Stimulated activated naive CD8-positive, alpha-beta T cell treated with anti-CD3 and anti-CD28 coated beads, Interleukin-15, amount 100 ng/mL, for 72 hours (primary cell): Measurements from ENCODE around the gene POFUT2.

Experiments
- ATAC-seq: fragments of 150-1000 bp; cut with Tn5 transposase; 2 replicates; pipeline ENCODE4 v1.10.0; 2021; ENCODE audit warnings: mild to moderate bottlenecking, moderate library complexity
- DNase-seq, 2 donors: peaks; one replicate each; pipeline ENCODE4 v3.0.0; 2021 to 2022
- H3K27ac Mint-ChIP-seq, 2 donors: one replicate each; pipeline ENCODE4 v1.8.0; 2022; ENCODE audit warnings: mild to moderate bottlenecking in 2 of 2, mixed read lengths in 2 of 2, moderate library complexity in 2 of 2
- H3K27me3 Mint-ChIP-seq: one replicate; pipeline ENCODE4 v1.8.0; 2022; ENCODE audit warnings: mixed read lengths
- H3K4me1 Mint-ChIP-seq: one replicate; pipeline ENCODE4 v1.8.0; 2022; ENCODE audit warnings: mild to moderate bottlenecking, mixed read lengths
- H3K4me3 Mint-ChIP-seq, 2 donors: one replicate each; pipeline ENCODE4 v1.8.0; 2022; ENCODE audit warnings: mild to moderate bottlenecking in 2 of 2, mixed read lengths in 2 of 2, moderate library complexity in 1 of 2
- H3K9me3 Mint-ChIP-seq, 2 donors: one replicate each; pipeline ENCODE4 v1.8.0; 2022; ENCODE audit warnings: mixed read lengths in 2 of 2

POFUT2 gene

GRCh38 chr21:45286671-45287437 is 841 bp downstream of the POFUT2 start:
- DNase-seq = no peak
- H3K27me3 Mint-ChIP-seq = no peaks in the 10 kb centered on the region
- peak overlapping the region in 1 of 2 donors; percentile 63 for H3K27ac Mint-ChIP-seq
- no peaks in the 10 kb centered on the region for H3K9me3 Mint-ChIP-seq
- no peak for ATAC-seq
- H3K4me1 Mint-ChIP-seq = peaks cover 27% of the 10 kb centered on the region
- H3K4me3 Mint-ChIP-seq = peak overlapping the region; percentile 81 to 89

- no peaks in the 10 kb centered on the region for H3K9me3 Mint-ChIP-seq
- ATAC-seq = no peak
- H3K4me1 Mint-ChIP-seq = peaks cover 22% of the 10 kb centered on the region
- H3K27me3 Mint-ChIP-seq = no peaks in the 10 kb centered on the region
- peak overlapping the region; percentile 27 for H3K4me3 Mint-ChIP-seq
- H3K27ac Mint-ChIP-seq = no peak overlapping the region
- no peak for DNase-seq
These were observed 2.3 kb downstream of the POFUT2 start for GRCh38 chr21:45285266-45285931.

- DNase-seq = no peak
These were observed 3.3 kb downstream of the POFUT2 start for GRCh38 chr21:45284456-45284741.

GRCh38 chr21:45283611-45284455 is 3.9 kb downstream of the POFUT2 start:
- DNase-seq (no peak), ATAC-seq (no peak)
- H3K4me1 Mint-ChIP-seq = peaks cover 22% of the 10 kb centered on the region
- H3K27ac Mint-ChIP-seq = no peak overlapping the region
- no peaks in the 10 kb centered on the region for H3K27me3 Mint-ChIP-seq
- no peak overlapping the region for H3K4me3 Mint-ChIP-seq
- no peaks in the 10 kb centered on the region for H3K9me3 Mint-ChIP-seq

More at GRCh38 chr21:45284456-45284741, 3.3 kb downstream of the POFUT2 start:
- no peaks in the 10 kb centered on the region for H3K9me3 Mint-ChIP-seq
- H3K4me1 Mint-ChIP-seq = peaks cover 22% of the 10 kb centered on the region
- no peaks in the 10 kb centered on the region for H3K27me3 Mint-ChIP-seq
- H3K27ac Mint-ChIP-seq = peak overlapping the region in 1 of 2 donors; percentile 42
- H3K4me3 Mint-ChIP-seq = no peak overlapping the region
- ATAC-seq = no peak

GRCh38 chr21:45283035-45283610 is 4.6 kb downstream of the POFUT2 start:
- DNase-seq (no peak), ATAC-seq (no peak)
- Mint-ChIP-seq H3K27me3 (no peaks in the 10 kb centered on the region), H3K4me3 (no peak overlapping the region), H3K4me1 (peaks cover 22% of the 10 kb centered on the region), H3K9me3 (no peaks in the 10 kb centered on the region), H3K27ac (no peak overlapping the region)

- H3K27ac Mint-ChIP-seq = no peak overlapping the region
- H3K4me3 Mint-ChIP-seq = no peak overlapping the region
- peaks cover 22% of the 10 kb centered on the region for H3K4me1 Mint-ChIP-seq
- no peak for ATAC-seq
- DNase-seq = no peak
- H3K27me3 Mint-ChIP-seq = no peaks in the 10 kb centered on the region
- no peaks in the 10 kb centered on the region for H3K9me3 Mint-ChIP-seq
These were observed 5.2 kb downstream of the POFUT2 start for GRCh38 chr21:45282283-45283034.

- no peak overlapping the region for H3K4me3 Mint-ChIP-seq
- DNase-seq = no peak
- no peak for ATAC-seq
- peak overlapping the region in 1 of 2 donors; percentile 27 for H3K27ac Mint-ChIP-seq
- H3K9me3 Mint-ChIP-seq = no peaks in the 10 kb centered on the region
- H3K4me1 Mint-ChIP-seq = peaks cover 20% of the 10 kb centered on the region
- H3K27me3 Mint-ChIP-seq = no peaks in the 10 kb centered on the region
These were observed 6.0 kb downstream of the POFUT2 start for GRCh38 chr21:45281411-45282282.

- no peak for ATAC-seq
- H3K27ac Mint-ChIP-seq = no peak overlapping the region
- DNase-seq = no peak
- peaks cover 17% of the 10 kb centered on the region for H3K4me1 Mint-ChIP-seq
- H3K4me3 Mint-ChIP-seq = no peak overlapping the region
- H3K9me3 Mint-ChIP-seq = no peaks in the 10 kb centered on the region
- no peaks in the 10 kb centered on the region for H3K27me3 Mint-ChIP-seq
These were observed 6.7 kb downstream of the POFUT2 start for GRCh38 chr21:45280969-45281368.

GRCh38 chr21:45280178-45280821 is 7.4 kb downstream of the POFUT2 start:
- peaks cover 11% of the 10 kb centered on the region for H3K4me1 Mint-ChIP-seq
- H3K9me3 Mint-ChIP-seq = no peaks in the 10 kb centered on the region
- H3K27me3 Mint-ChIP-seq = no peaks in the 10 kb centered on the region
- DNase-seq (no peak), ATAC-seq (no peak)
- no peak overlapping the region for H3K4me3 Mint-ChIP-seq
- no peak overlapping the region for H3K27ac Mint-ChIP-seq

GRCh38 chr21:45279446-45280177 is 8.1 kb downstream of the POFUT2 start:
- Mint-ChIP-seq H3K27ac (no peak overlapping the region), H3K4me1 (peaks cover 5% of the 10 kb centered on the region), H3K27me3 (no peaks in the 10 kb centered on the region), H3K9me3 (no peaks in the 10 kb centered on the region), H3K4me3 (no peak overlapping the region)
- ATAC-seq = no peak
- DNase-seq = no peak

GRCh38 chr21:45278156-45278911 is 9.4 kb downstream of the POFUT2 start:
- ATAC-seq (no peak), DNase-seq (no peak)
- no peaks in the 10 kb centered on the region for H3K27me3 Mint-ChIP-seq
- no peaks in the 10 kb centered on the region for H3K4me1 Mint-ChIP-seq
- no peaks in the 10 kb centered on the region for H3K9me3 Mint-ChIP-seq
- H3K27ac Mint-ChIP-seq = no peak overlapping the region
- H3K4me3 Mint-ChIP-seq = no peak overlapping the region

GRCh38 chr21:45277101-45278045 is 10.3 kb downstream of the POFUT2 start:
- ATAC-seq = no peak
- Mint-ChIP-seq H3K4me1 (no peaks in the 10 kb centered on the region), H3K4me3 (no peak overlapping the region), H3K27ac (no peak overlapping the region), H3K9me3 (no peaks in the 10 kb centered on the region), H3K27me3 (no peaks in the 10 kb centered on the region)
- no peak for DNase-seq
